Smooth muscle cell (in vitro differentiated cells): ENCODE results near the gene IMPDH1. TPM values are rescaled to one million over a fixed set of nuclear protein-coding genes. Genes with fewer than 3 reads are reported as not detected.

ENCODE experiments used
- DNase-seq: peaks from one replicate; lab custom pipeline; 2025; ENCODE audit not compliant: unreplicated experiment; lab: John Stamatoyannopoulos, UW
- H2AFZ ChIP-seq: fragments of 200-600 bp; sonication (generic); 2 replicates; pipeline ENCODE4 v1.6.0; 2016; ENCODE audit warnings: antibody characterized with exemption, low read depth, mild to moderate bottlenecking
- H3F3A ChIP-seq: fragments of 200-600 bp; sonication (generic); 2 replicates; pipeline ENCODE4 v1.6.0; 2017; ENCODE audit warnings: antibody characterized with exemption, low read depth
- H3K27ac ChIP-seq: fragments of 200-600 bp; sonication (generic); 2 replicates; pipeline ENCODE4 v1.5.1; 2016; ENCODE audit warnings: low read depth, mild to moderate bottlenecking
- H3K27me3 ChIP-seq: fragments of 200-600 bp; sonication (generic); 2 replicates; pipeline ENCODE4 v1.6.1; 2016; ENCODE audit warnings: low read depth, mild to moderate bottlenecking
- H3K36me3 ChIP-seq: fragments of 200-600 bp; sonication (generic); 2 replicates; pipeline ENCODE4 v1.5.1; 2016; ENCODE audit warnings: low read depth
- H3K4me1 ChIP-seq: fragments of 200-600 bp; sonication (generic); 2 replicates; pipeline ENCODE4 v1.5.1; 2016; ENCODE audit warnings: low read depth
- H3K4me2 ChIP-seq: fragments of 200-600 bp; sonication (generic); 2 replicates; pipeline ENCODE4 v1.6.0; 2016; ENCODE audit warnings: mild to moderate bottlenecking
- H3K4me3 ChIP-seq: fragments of 200-600 bp; sonication (generic); 2 replicates; pipeline ENCODE4 v1.5.1; 2016; ENCODE audit warnings: mild to moderate bottlenecking
- H3K79me2 ChIP-seq: fragments of 200-600 bp; sonication (generic); 2 replicates; pipeline ENCODE4 v1.6.0; 2016; ENCODE audit warnings: low read depth, mild to moderate bottlenecking
- H3K9ac ChIP-seq: fragments of 200-600 bp; sonication (generic); 2 replicates; pipeline ENCODE4 v1.6.0; 2016; ENCODE audit warnings: low read depth
- H3K9me3 ChIP-seq: fragments of 200-600 bp; sonication (generic); replicated peaks from 2 replicates; pipeline ENCODE4 v1.5.1; 2016; ENCODE audit warnings: low read depth
- H4K20me1 ChIP-seq: fragments of 200-600 bp; sonication (generic); 2 replicates; pipeline ENCODE4 v1.6.0; 2016; ENCODE audit warnings: low read depth
- CTCF ChIP-seq: fragments of 200-600 bp; sonication (generic); IDR thresholded peaks from 2 replicates; pipeline ENCODE4 v1.5.1; 2017; ENCODE audit warnings: borderline replicate concordance, mild to moderate bottlenecking, antibody characterized with exemption; ENCODE audit not compliant: insufficient read depth, poor library complexity, severe bottlenecking
- WGBS: methylation state at CpG from one replicate; pipeline ENCODE4 v1.1.7; 2016; ENCODE audit warnings: low lambda C conversion rate; 5-methylcytosine and 5-hydroxymethylcytosine counted together
- polyA plus RNA-seq: library from polyadenylated mRNA; unstranded; fragments of >200 nt; fragmentation: Nextera tagmentation; extraction: Ambion mirVana; gene quantifications from 2 replicates; pipeline ENCODE4 v1.2.1, GENCODE V29; 2016
- total RNA-seq: library from RNA; depleted of rRNA; stranded (reverse); fragments of >200 nt; gene quantifications from 2 replicates; pipeline ENCODE4 v1.2.3, GENCODE V29; 2014

IMPDH1 gene
- total and polyA plus RNA-seq, 2 experiments from 2014 or later: 48.4 to 129 TPM

- TF ChIP-seq CTCF: no peak
- no peak for DNase-seq
- no peaks in the 10 kb centered on the region for H3K9me3 ChIP-seq
- 97% methylated on average over 1 of the region's 1 CpG for WGBS
- H3K27me3 ChIP-seq: peaks cover 50% of the 10 kb centered on the region
- no peak overlapping the region for H3K27ac ChIP-seq
- no peaks in the 10 kb centered on the region for H4K20me1 ChIP-seq
- no peak overlapping the region for H2AFZ ChIP-seq
- no peak overlapping the region for H3K4me3 ChIP-seq
- no peaks in the 10 kb centered on the region for H3F3A ChIP-seq
- no peaks in the 10 kb centered on the region for H3K79me2 ChIP-seq
- H3K4me2 ChIP-seq: no peak overlapping the region
- no peaks in the 10 kb centered on the region for H3K36me3 ChIP-seq
- H3K9ac ChIP-seq: no peak overlapping the region
- H3K4me1 ChIP-seq: peaks cover 3% of the 10 kb centered on the region
Measured at GRCh38 chr7:128353610-128354009, 56.2 kb downstream of the IMPDH1 start.

DNA sequence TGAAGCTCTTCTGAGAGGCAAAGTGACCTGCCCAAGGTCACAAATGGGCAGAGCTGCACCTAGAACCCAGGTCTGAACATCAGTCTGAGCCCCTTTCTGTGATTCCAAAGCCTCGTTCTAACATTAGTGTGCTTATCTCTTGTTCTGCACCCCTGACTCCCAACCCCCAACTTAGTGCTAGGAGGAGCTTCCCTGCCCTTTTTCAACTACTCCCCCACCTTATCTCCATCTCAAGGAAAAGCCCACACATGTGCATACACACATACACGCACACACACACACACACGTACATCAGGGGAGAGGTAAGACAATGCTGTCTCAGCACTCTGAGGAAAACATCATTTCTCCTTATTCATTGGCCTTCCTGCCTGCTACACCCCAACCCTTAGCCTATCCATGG, 56.6 kb downstream of the IMPDH1 start:
- Histone ChIP-seq H3K4me2 (no peak overlapping the region), H4K20me1 (no peaks in the 10 kb centered on the region), H2AFZ (no peak overlapping the region), H3F3A (no peaks in the 10 kb centered on the region), H3K9ac (no peak overlapping the region), H3K27me3 (peaks cover 52% of the 10 kb centered on the region), H3K36me3 (no peaks in the 10 kb centered on the region), H3K4me1 (peaks cover 3% of the 10 kb centered on the region), H3K4me3 (no peak overlapping the region), H3K27ac (no peak overlapping the region), H3K9me3 (no peaks in the 10 kb centered on the region), H3K79me2 (no peaks in the 10 kb centered on the region)
- no peak for TF ChIP-seq CTCF
- WGBS: 91% methylated on average over 3 of the region's 3 CpGs
- DNase-seq: no peak

DNA sequence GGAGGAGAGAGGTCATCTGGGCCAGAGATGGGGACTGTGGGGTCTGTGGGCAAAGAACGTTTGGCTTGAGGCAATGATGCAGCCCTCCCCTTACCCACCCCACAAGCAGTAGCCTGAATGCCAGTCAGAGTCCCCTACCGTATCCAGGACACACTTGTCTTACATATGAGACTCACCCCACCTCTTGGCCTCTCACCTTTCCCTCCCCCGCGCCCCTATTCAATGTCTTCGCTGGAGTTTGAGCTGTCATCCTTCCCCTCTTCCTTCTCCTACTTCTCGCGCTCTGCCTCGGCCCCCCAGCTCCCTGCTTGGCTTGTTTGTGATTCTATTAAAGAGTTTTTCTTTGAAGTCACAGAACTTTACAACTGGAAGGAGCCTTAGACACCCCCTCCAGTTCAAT, 57.1 kb downstream of the IMPDH1 start:
- no peak overlapping the region for H3K4me3 ChIP-seq
- DNase-seq: no peak
- no peak overlapping the region for H3K27ac ChIP-seq
- no peak overlapping the region for H2AFZ ChIP-seq
- no peaks in the 10 kb centered on the region for H3K79me2 ChIP-seq
- H3K4me1 ChIP-seq: peaks cover 3% of the 10 kb centered on the region
- peaks cover 52% of the 10 kb centered on the region for H3K27me3 ChIP-seq
- H3F3A ChIP-seq: no peaks in the 10 kb centered on the region
- no peak overlapping the region for H3K4me2 ChIP-seq
- no peaks in the 10 kb centered on the region for H4K20me1 ChIP-seq
- no peaks in the 10 kb centered on the region for H3K36me3 ChIP-seq
- no peaks in the 10 kb centered on the region for H3K9me3 ChIP-seq
- 80% methylated on average over 6 of the region's 8 CpGs for WGBS
- no peak overlapping the region for H3K9ac ChIP-seq
- TF ChIP-seq CTCF: no peak

DNA sequence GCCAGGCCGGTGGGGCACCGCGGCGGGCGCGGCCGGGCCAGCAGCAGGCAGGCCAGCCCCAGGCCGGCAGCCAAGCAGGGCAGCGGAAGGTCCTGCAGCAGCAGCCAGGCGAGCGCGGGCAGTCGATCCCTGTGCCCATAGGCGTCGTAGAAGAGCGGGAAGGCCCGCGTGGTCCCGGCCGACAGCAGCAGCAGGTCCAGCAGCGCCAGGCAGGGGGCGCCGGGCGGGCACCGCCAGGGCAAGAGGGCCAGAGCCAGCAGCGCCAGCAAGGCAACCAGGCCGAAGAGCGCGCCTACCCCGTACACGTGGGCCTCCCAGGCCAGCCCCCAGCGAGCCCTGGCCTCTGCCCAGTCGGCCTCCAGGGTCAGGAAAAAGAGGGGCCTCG, 57.6 kb downstream of the IMPDH1 start:
- H3K4me2 ChIP-seq: peak overlapping the region; percentile 32
- DNase-seq: no peak

More for the DNA sequence above, 57.6 kb downstream of the IMPDH1 start:
- H2AFZ ChIP-seq: no peak overlapping the region
- H3K4me3 ChIP-seq: no peak overlapping the region
- TF ChIP-seq CTCF: peak; percentile 45
- WGBS: 19% methylated on average over 33 of the region's 34 CpGs
- H4K20me1 ChIP-seq: no peaks in the 10 kb centered on the region
- H3K9ac ChIP-seq: no peak overlapping the region
- no peak overlapping the region for H3K27ac ChIP-seq
- no peaks in the 10 kb centered on the region for H3K79me2 ChIP-seq
- H3K9me3 ChIP-seq: no peaks in the 10 kb centered on the region
- no peaks in the 10 kb centered on the region for H3F3A ChIP-seq
- peaks cover 3% of the 10 kb centered on the region for H3K4me1 ChIP-seq
- H3K27me3 ChIP-seq: peaks cover 52% of the 10 kb centered on the region
- no peaks in the 10 kb centered on the region for H3K36me3 ChIP-seq
